OCI-LY3 (cell line): ENCODE results near the gene C2CD4D.

ENCODE experiments used
- EZH2phosphoT487 ChIP-seq: fragments of 200-600 bp; shearing (Covaris generic); IDR thresholded peaks from 2 replicates; pipeline ENCODE4 v1.6.1; 2018; ENCODE audit warnings: antibody characterized with exemption, mixed run types, low read depth
- TF ChIP-seq, protein P1 (sequence below): fragments of 200-600, 300-600 bp; sonication (generic); IDR thresholded peaks from 2 replicates; pipeline ENCODE4 v1.5.1; 2014; ENCODE audit warnings: antibody characterized with exemption, low read length, low read depth

- TF ChIP-seq, protein P1, sequence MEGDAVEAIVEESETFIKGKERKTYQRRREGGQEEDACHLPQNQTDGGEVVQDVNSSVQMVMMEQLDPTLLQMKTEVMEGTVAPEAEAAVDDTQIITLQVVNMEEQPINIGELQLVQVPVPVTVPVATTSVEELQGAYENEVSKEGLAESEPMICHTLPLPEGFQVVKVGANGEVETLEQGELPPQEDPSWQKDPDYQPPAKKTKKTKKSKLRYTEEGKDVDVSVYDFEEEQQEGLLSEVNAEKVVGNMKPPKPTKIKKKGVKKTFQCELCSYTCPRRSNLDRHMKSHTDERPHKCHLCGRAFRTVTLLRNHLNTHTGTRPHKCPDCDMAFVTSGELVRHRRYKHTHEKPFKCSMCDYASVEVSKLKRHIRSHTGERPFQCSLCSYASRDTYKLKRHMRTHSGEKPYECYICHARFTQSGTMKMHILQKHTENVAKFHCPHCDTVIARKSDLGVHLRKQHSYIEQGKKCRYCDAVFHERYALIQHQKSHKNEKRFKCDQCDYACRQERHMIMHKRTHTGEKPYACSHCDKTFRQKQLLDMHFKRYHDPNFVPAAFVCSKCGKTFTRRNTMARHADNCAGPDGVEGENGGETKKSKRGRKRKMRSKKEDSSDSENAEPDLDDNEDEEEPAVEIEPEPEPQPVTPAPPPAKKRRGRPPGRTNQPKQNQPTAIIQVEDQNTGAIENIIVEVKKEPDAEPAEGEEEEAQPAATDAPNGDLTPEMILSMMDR, result no peak
- no peak for TF ChIP-seq EZH2phosphoT487
Observed at GRCh38 chr1:151846686-151847237, 7.1 kb upstream of the C2CD4D start.
